Measurements from ENCODE around the gene PPA1. TPM values are rescaled to one million over a fixed set of nuclear protein-coding genes. Genes with fewer than 3 reads are reported as not detected.
A peak's percentile ranks its signal among the peaks of the same experiment; 100 is the strongest.
"Not testable (repeated sequence)": the region's sequence is repeated elsewhere in the genome, so short reads cannot be mapped to it uniquely, and the experiment has no call there.

PPA1 gene
- total RNA-seq, 1 donor from 2014 or later: 108 TPM

GRCh38 chr10:70183304-70183703, 49.9 kb downstream of the PPA1 start:
- DNase-seq (ENCODE audit: missing footprints): no peak
- intact Hi-C loops (cut with DNase I): no loop called here
- no peak for ATAC-seq

GRCh38 chr10:70179209-70179608, 54.0 kb downstream of the PPA1 start:
- intact Hi-C loops (cut with DNase I); ATAC-seq; DNase-seq (ENCODE audit: missing footprints): not testable (repeated sequence)

- DNase-seq (ENCODE audit: missing footprints) (no peak), ATAC-seq (no peak)
- intact Hi-C loops (cut with DNase I): no loop called here
These were observed 55.0 kb downstream of the PPA1 start for GRCh38 chr10:70178139-70178725.

GRCh38 chr10:70176441-70176840, 56.8 kb downstream of the PPA1 start:
- no peak for ATAC-seq
- no peak for DNase-seq (ENCODE audit: missing footprints)
- intact Hi-C loops (cut with DNase I): no loop called here

- no peak for ATAC-seq
- DNase-seq (ENCODE audit: missing footprints): no peak
- intact Hi-C loops (cut with DNase I): no loop called here
These were observed 57.7 kb downstream of the PPA1 start for GRCh38 chr10:70175516-70175915.

GRCh38 chr10:70174058-70174741, 59.0 kb downstream of the PPA1 start:
- DNase-seq (ENCODE audit: missing footprints) (no peak), ATAC-seq (no peak)
- intact Hi-C loops (cut with DNase I): no loop called here

- no peak for ATAC-seq
- no peak for DNase-seq (ENCODE audit: missing footprints)
- intact Hi-C loops (cut with DNase I): no loop called here
These were observed 63.4 kb downstream of the PPA1 start for GRCh38 chr10:70169649-70170364.

- intact Hi-C loops (cut with DNase I): no loop called here
- no peak for ATAC-seq
- no peak for DNase-seq (ENCODE audit: missing footprints)
These were observed 64.2 kb downstream of the PPA1 start for GRCh38 chr10:70169011-70169410.

GRCh38 chr10:70167246-70167645, 66.0 kb downstream of the PPA1 start:
- no peak for DNase-seq (ENCODE audit: missing footprints)
- ATAC-seq: no peak
- intact Hi-C loops (cut with DNase I): no loop called here

GRCh38 chr10:70166394-70166793, 66.8 kb downstream of the PPA1 start:
- DNase-seq (ENCODE audit: missing footprints): no peak
- intact Hi-C loops (cut with DNase I): no loop called here
- ATAC-seq: no peak

- DNase-seq (ENCODE audit: missing footprints): no peak
- no peak for ATAC-seq
- intact Hi-C loops (cut with DNase I): no loop called here
These were observed 69.1 kb downstream of the PPA1 start for GRCh38 chr10:70164163-70164562.

GRCh38 chr10:70163448-70163847, 69.8 kb downstream of the PPA1 start:
- intact Hi-C loops (cut with DNase I): no loop called here
- ATAC-seq: no peak
- DNase-seq (ENCODE audit: missing footprints): no peak

- intact Hi-C loops (cut with DNase I): no loop called here
- DNase-seq (ENCODE audit: missing footprints) (no peak), ATAC-seq (no peak)
These were observed 70.4 kb downstream of the PPA1 start for GRCh38 chr10:70162892-70163201.

GRCh38 chr10:70162151-70162891, 70.9 kb downstream of the PPA1 start:
- intact Hi-C loops (cut with DNase I): no loop called here
- no peak for ATAC-seq
- DNase-seq (ENCODE audit: missing footprints): no peak

GRCh38 chr10:70160798-70161197, 72.4 kb downstream of the PPA1 start:
- intact Hi-C loops (cut with DNase I): no loop called here
- ATAC-seq: no peak
- no peak for DNase-seq (ENCODE audit: missing footprints)

GRCh38 chr10:70159366-70159765, 73.9 kb downstream of the PPA1 start:
- ATAC-seq; intact Hi-C loops (cut with DNase I): not testable (repeated sequence)

GRCh38 chr10:70158113-70158512, 75.1 kb downstream of the PPA1 start:
- ATAC-seq (peak; percentile 71), DNase-seq (ENCODE audit: missing footprints) (no peak)
- intact Hi-C loops (cut with DNase I): no loop called here

More at GRCh38 chr10:70159366-70159765, 73.9 kb downstream of the PPA1 start:
- not testable (repeated sequence) for DNase-seq (ENCODE audit: missing footprints)

- no peak for DNase-seq (ENCODE audit: missing footprints)
- intact Hi-C loops (cut with DNase I): no loop called here
- no peak for ATAC-seq
These were observed 77.9 kb downstream of the PPA1 start for GRCh38 chr10:70155255-70155838.

All from Right ventricle myocardium inferior (tissue), 1 donor.